HepG2 (cell line): ENCODE data around the gene POLR1C. TPM values are rescaled to one million over a fixed set of nuclear protein-coding genes. Genes with fewer than 3 reads are reported as not detected.

Experiments used
- AKNA ChIP-seq: sonication (generic); formaldehyde crosslinking; IDR thresholded peaks from 2 replicates; pipeline ENCODE4 v1.4.0; 2020; ENCODE audit warnings: missing genetic modification reagents, borderline replicate concordance
- CBX5 ChIP-seq: sonication (generic); formaldehyde crosslinking; IDR thresholded peaks from 2 replicates; pipeline ENCODE4 v1.4.0; 2020; ENCODE audit warnings: missing genetic modification reagents, borderline replicate concordance
- CHD2 ChIP-seq: IDR thresholded peaks from 2 replicates; pipeline ENCODE4 v1.6.1; 2011; ENCODE audit warnings: low read depth, low read length, improper control_type of control experiment
- HHEX ChIP-seq: IDR thresholded peaks from 2 replicates; pipeline ENCODE4 v1.6.1; 2016; ENCODE audit warnings: control low read depth
- KAT8 ChIP-seq: IDR thresholded peaks from 2 replicates; pipeline ENCODE4 v1.6.1; 2016; ENCODE audit warnings: missing genetic modification reagents, missing compliant biosample characterization
- KDM2A ChIP-seq: sonication (generic); formaldehyde crosslinking; IDR thresholded peaks from 2 replicates; pipeline ENCODE4 v1.4.0; 2020; ENCODE audit warnings: low read depth, missing genetic modification reagents, borderline replicate concordance
- KLF11 ChIP-seq: IDR thresholded peaks from 2 replicates; pipeline ENCODE4 v1.6.1; 2016; ENCODE audit warnings: missing compliant biosample characterization
- MZF1 ChIP-seq: sonication (generic); formaldehyde crosslinking; IDR thresholded peaks from 2 replicates; pipeline ENCODE4 v1.8.1; 2023; ENCODE audit warnings: mild to moderate bottlenecking, missing genetic modification reagents, borderline replicate concordance
- NFE2 ChIP-seq: sonication (generic); formaldehyde crosslinking; IDR thresholded peaks from 2 replicates; pipeline ENCODE4 v1.4.0; 2020; ENCODE audit warnings: missing genetic modification reagents
- SAFB2 ChIP-seq: sonication (generic); formaldehyde crosslinking; IDR thresholded peaks from 2 replicates; pipeline ENCODE4 v1.5.1; 2020; ENCODE audit warnings: missing genetic modification reagents, low read depth, mild to moderate bottlenecking, borderline replicate concordance
- SALL1 ChIP-seq: sonication (generic); formaldehyde crosslinking; IDR thresholded peaks from 2 replicates; pipeline ENCODE4 v1.8.0; 2022; ENCODE audit warnings: mild to moderate bottlenecking, missing genetic modification reagents
- SCMH1 ChIP-seq: sonication (generic); formaldehyde crosslinking; IDR thresholded peaks from 2 replicates; pipeline ENCODE4 v1.9.0; 2021; ENCODE audit warnings: missing genetic modification reagents, mild to moderate bottlenecking, borderline replicate concordance
- THRA ChIP-seq: sonication (generic); formaldehyde crosslinking; IDR thresholded peaks from 2 replicates; pipeline ENCODE4 v1.4.0; 2020; ENCODE audit warnings: missing genetic modification reagents, borderline replicate concordance
- ZBTB1 ChIP-seq: sonication (generic); formaldehyde crosslinking; IDR thresholded peaks from 2 replicates; pipeline ENCODE4 v1.4.0; 2020; ENCODE audit warnings: missing genetic modification reagents, borderline replicate concordance
- ZBTB7A ChIP-seq: sonication (generic); formaldehyde crosslinking; IDR thresholded peaks from 2 replicates; pipeline ENCODE4 v1.8.0; 2022; ENCODE audit warnings: mild to moderate bottlenecking, missing genetic modification reagents
- ZEB1 ChIP-seq: IDR thresholded peaks from 2 replicates; pipeline ENCODE4 v1.6.1; 2012; ENCODE audit warnings: mild to moderate bottlenecking, low read depth, inconsistent platforms; ENCODE audit not compliant: insufficient replicate concordance
- ZNF12 ChIP-seq: sonication (generic); formaldehyde crosslinking; IDR thresholded peaks from 2 replicates; pipeline ENCODE4 v1.5.0; 2020; ENCODE audit warnings: missing genetic modification reagents
- ZNF512B ChIP-seq: sonication (generic); formaldehyde crosslinking; IDR thresholded peaks from 2 replicates; pipeline ENCODE4 v1.5.1; 2020; ENCODE audit warnings: missing genetic modification reagents, mild to moderate bottlenecking, borderline replicate concordance
- polyA plus RNA-seq, 8 experiments: library from polyadenylated mRNA; depleted of rRNA in 3 of 8; stranded (reverse) in 7 of 8; unstranded in 1 of 8; fragments of >200 nt; fragmentation: Illumina TruSeq in 4 of 8; extraction: Trizol in 4 of 8; gene quantifications; 2 replicates each; pipeline versions ENCODE4 v1.2.1 to v1.2.3, GENCODE V29; 2011 to 2016; ENCODE audit warnings: low read depth in 4 of 8, missing spikeins in 1 of 8, mixed read lengths in 1 of 8; ENCODE audit not compliant: insufficient read depth in 1 of 8
- total RNA-seq, 5 experiments: library from RNA; depleted of rRNA; stranded (reverse); fragments of >200 nt; fragmentation: Illumina TruSeq; extraction: Trizol; gene quantifications; 2 replicates each; pipeline ENCODE4 v1.2.3, GENCODE V29; 2016; ENCODE audit warnings: low read depth in 1 of 5

POLR1C gene
- total and polyA plus RNA-seq, 2 of the 13 experiments (the other 11 are each of a cell fraction or from before 2014, with no cell fraction given), result 62.6 to 72.2 TPM

GRCh38 chr6:43509984-43510826 lies 6.7 kb upstream of the POLR1C start, which contains the start of gene LRRC73 (continued):
- TF ChIP-seq ZNF512B (no peak), NFE2 (CRISPR knock-in tag) (no peak), KAT8 (CRISPR knock-in tag) (no peak), CBX5 (CRISPR knock-in tag) (no peak), AKNA (CRISPR knock-in tag) (no peak), SCMH1 (CRISPR knock-in tag) (no peak), SALL1 (CRISPR knock-in tag) (peak; percentile 81), KDM2A (CRISPR knock-in tag) (peak; percentile 99), SAFB2 (CRISPR knock-in tag) (peak; percentile 91; the same call in 1 of the 2 replicates), MZF1 (no peak), ZEB1 (no peak), KLF11 (no peak), ZBTB1 (CRISPR knock-in tag) (no peak), CHD2 (peak; percentile 40; the same call in 1 of the 2 replicates), HHEX (CRISPR knock-in tag) (no peak), ZNF12 (CRISPR knock-in tag) (no peak), ZBTB7A (CRISPR knock-in tag) (no peak), THRA (no peak)
